IPS-20b (cell line): ENCODE data around the gene LIMS2.

Experiments used
- H3K27ac ChIP-seq: one replicate; pipeline ENCODE4 v1.5.1; 2013; ENCODE audit warnings: low read length
- H3K27me3 ChIP-seq: 2 replicates; pipeline ENCODE4 v1.6.1; 2013; ENCODE audit warnings: mild to moderate bottlenecking, low read length, inconsistent platforms; ENCODE audit not compliant: insufficient read depth
- H3K36me3 ChIP-seq: 2 replicates; pipeline ENCODE4 v1.6.1; 2013; ENCODE audit warnings: low read depth, mild to moderate bottlenecking, inconsistent platforms, low read length, moderate library complexity; ENCODE audit not compliant: insufficient read depth
- H3K4me1 ChIP-seq: 2 replicates; pipeline ENCODE4 v1.6.1; 2013; ENCODE audit warnings: mild to moderate bottlenecking, control low read depth, inconsistent platforms, low read length, moderate library complexity; ENCODE audit not compliant: insufficient read depth
- H3K4me3 ChIP-seq: 2 replicates; pipeline ENCODE4 v1.5.1; 2013; ENCODE audit warnings: mild to moderate bottlenecking, low read length, inconsistent platforms
- H3K9ac ChIP-seq: 2 replicates; pipeline ENCODE4 v1.6.1; 2013; ENCODE audit warnings: low read depth, mild to moderate bottlenecking, inconsistent platforms, low read length, moderate library complexity
- H3K9me3 ChIP-seq: 2 replicates; pipeline ENCODE4 v1.6.1; 2013; ENCODE audit warnings: mild to moderate bottlenecking, low read depth, low read length, inconsistent platforms; ENCODE audit not compliant: insufficient read depth

Gene LIMS2, protein sequence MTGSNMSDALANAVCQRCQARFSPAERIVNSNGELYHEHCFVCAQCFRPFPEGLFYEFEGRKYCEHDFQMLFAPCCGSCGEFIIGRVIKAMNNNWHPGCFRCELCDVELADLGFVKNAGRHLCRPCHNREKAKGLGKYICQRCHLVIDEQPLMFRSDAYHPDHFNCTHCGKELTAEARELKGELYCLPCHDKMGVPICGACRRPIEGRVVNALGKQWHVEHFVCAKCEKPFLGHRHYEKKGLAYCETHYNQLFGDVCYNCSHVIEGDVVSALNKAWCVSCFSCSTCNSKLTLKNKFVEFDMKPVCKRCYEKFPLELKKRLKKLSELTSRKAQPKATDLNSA

DNA sequence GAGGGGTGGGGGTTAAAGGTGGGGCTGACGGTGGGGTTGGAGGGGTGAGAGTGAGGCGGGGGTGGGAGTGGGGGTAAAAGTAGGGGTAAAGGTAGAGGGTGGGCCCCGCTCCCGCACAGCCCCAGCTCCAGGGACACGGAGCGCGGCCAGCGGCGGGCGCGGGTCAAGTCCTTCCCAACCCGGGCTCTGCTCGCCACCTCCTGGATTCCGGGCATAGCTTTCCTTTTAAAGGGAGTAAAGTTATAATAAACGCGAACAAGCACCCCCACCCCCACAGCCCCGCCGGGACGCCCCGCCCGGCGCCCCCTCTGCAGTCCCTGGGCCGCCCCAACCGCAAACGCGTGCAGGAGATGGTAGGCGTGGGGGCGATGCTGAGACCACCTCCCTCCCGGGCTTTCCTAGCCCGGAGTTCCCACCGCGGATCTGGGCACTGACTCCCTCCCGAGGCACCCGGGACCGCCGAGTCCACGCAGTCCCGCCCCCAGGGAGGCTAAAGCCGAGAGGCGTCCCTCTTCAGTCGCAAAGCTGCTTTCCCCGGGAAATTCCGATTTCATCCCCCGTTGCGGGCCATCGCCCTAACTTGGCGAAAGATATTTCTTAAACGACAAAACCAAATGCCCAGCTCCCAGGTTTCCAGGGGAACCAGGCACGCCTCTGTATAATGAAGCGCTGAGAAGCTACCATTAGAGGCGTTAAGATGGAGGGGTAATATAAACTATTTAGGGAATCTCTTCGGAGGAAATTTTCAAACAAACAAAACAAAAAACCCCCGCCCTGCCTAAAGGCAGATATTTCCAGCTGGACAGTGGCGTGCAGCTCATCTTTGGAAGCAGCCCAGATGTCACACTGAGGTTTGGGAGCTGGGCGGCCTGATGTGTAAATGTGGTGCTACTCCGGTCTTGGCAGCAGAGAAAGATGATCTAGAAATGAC lies at the start of gene LIMS2:
TSS of gene LIMS2 (minus strand) at position 200 of the 931 bp plus-strand sequence. CDS start 506 bp downstream, outside the sequence.
- H3K9ac ChIP-seq = peak within 1 kb of the TSS; percentile 63; the same call in 1 of the 2 replicates
- H3K9me3 ChIP-seq = no peaks in the 10 kb centered on the region
- H3K4me3 ChIP-seq = peak within 1 kb of the TSS; percentile 80
- no peak within 1 kb of the TSS for H3K27ac ChIP-seq
- 0 out of 2 replicates have a peak, but pooled peaks cover 4% of the 10 kb centered on the region for H3K4me1 ChIP-seq
- H3K27me3 ChIP-seq = peaks cover 61% of the 10 kb centered on the region
- H3K36me3 ChIP-seq = no peaks in the 10 kb centered on the region

DNA sequence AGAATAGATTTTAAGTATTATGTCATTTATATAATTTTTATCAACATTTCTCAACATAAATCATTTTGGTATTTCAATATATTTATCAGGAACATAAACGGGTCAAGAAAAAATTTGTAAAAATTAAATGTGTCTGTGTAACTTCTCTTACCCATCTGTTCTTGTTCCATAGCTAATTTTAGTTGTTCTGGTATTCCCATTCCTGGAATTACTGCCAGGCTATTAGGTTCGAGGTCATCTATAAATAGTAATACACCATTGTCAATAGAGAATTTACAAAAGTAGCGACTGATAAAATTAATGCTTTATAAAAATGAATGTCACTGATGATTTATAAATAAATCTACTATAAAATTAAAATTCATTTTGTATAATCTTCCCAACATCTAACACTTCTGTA lies 47.5 kb upstream of the LIMS2 start:
- peaks cover 71% of the 10 kb centered on the region for H3K36me3 ChIP-seq
- no peak overlapping the region for H3K4me3 ChIP-seq
- H3K27me3 ChIP-seq = no peaks in the 10 kb centered on the region
- no peaks in the 10 kb centered on the region for H3K4me1 ChIP-seq
- H3K9me3 ChIP-seq = no peaks in the 10 kb centered on the region
- H3K9ac ChIP-seq = no peak overlapping the region
- no peak overlapping the region for H3K27ac ChIP-seq

DNA sequence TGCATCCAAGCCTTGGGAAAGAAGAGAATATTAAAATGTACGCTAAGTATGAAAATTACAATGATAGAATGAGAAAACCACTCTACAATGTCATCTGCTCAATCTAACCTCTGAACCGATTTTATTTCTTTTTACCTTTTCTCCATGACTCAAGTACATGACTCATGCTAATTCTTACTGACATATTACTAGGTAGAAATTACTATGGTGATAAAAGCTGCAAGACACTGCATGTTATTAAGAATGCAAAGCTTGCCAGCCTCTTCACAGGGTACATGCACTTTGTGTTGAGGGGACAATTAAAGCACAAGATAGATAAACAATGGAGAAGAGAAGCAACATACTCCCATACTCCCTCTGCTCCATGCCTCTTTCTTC lies 46.6 kb upstream of the LIMS2 start:
- Histone ChIP-seq H3K27ac (no peak overlapping the region), H3K4me3 (no peak overlapping the region), H3K9ac (no peak overlapping the region), H3K4me1 (no peaks in the 10 kb centered on the region), H3K9me3 (no peaks in the 10 kb centered on the region), H3K36me3 (peaks cover 80% of the 10 kb centered on the region), H3K27me3 (no peaks in the 10 kb centered on the region)

DNA sequence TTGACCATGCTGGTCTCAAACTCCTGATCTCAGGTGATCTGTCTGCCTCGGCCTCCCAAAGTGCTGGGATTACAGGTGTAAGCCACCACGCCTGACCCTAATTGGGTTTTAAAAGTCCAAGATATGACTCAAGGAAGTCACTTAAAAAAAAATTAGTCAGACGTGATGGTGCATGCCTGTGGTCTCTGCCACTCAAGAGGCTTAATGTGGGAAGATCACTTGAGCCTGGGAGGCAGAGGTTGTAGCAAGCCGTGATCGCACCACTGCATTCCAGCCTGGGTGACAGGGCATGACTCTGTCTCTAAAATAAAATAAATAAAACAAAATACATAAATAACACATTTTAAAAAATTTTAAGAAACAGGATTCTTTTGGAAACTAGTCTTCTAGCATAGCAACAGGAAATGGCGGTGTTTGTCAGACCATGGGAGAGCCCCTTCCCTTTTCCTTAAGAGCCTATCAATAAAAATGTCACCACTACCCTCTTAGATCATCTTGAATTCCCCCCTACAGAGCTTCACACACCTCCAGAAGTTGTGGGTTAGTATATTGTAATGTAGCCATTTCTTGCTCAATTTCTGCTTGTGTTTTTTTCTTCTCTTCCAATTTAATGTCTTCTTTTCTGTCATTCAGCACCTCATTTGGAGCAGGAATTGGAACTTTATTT lies 46.1 kb upstream of the LIMS2 start:
- H3K4me3 ChIP-seq = no peak overlapping the region
- no peaks in the 10 kb centered on the region for H3K27me3 ChIP-seq
- H3K27ac ChIP-seq = no peak overlapping the region
- H3K36me3 ChIP-seq = peaks cover 85% of the 10 kb centered on the region
- no peak overlapping the region for H3K9ac ChIP-seq
- no peaks in the 10 kb centered on the region for H3K9me3 ChIP-seq
- H3K4me1 ChIP-seq = no peaks in the 10 kb centered on the region

DNA sequence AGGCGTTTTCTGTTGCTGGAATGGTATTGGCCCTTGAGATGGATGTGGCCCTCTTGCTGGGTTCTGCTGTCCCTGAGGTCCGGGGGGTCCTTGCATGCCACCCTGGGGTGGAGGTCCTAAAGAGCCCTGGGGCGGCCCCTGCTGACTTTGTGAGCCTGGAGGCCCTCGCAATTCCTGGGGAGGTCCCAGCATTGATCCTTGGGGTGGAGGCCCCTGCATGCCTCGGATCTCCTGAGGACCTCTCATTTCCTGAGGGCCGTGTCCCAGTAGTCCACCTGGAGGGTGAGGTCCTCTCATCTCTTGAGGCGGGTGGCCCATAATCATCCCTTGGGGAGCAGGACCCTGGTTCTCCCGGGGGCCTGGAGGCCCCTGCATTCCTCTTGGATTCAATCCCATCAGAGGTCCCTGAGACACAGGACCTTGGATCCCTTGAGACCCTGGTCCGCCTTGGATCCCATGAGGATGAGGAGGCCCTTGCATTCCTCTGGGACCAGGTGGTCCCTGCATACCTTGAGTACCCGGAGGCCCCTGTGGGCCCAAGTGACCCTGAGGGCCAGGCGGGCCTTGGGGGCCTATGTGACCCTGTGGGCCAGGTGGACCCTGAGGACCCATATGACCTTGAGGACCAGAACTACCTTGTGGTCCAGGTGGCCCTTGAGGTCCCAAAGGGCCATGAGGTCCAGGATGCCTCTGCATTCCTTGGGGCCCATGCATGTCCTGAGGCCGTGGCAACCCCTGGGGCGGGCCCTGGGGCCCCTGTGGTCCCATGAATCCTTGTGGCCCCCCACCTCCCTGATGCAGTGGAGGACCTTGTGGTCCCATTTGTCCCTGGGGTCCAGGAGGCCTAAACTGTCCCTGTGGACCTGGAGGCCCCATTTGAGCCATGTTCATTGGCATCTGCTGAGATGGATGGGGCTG lies 44.2 kb upstream of the LIMS2 start:
- Histone ChIP-seq H3K27me3 (no peaks in the 10 kb centered on the region), H3K36me3 (peaks cover 92% of the 10 kb centered on the region), H3K4me1 (no peaks in the 10 kb centered on the region; the same call in 1 of the 2 replicates), H3K27ac (no peak overlapping the region), H3K9ac (no peak overlapping the region), H3K9me3 (no peaks in the 10 kb centered on the region), H3K4me3 (no peak overlapping the region)

DNA sequence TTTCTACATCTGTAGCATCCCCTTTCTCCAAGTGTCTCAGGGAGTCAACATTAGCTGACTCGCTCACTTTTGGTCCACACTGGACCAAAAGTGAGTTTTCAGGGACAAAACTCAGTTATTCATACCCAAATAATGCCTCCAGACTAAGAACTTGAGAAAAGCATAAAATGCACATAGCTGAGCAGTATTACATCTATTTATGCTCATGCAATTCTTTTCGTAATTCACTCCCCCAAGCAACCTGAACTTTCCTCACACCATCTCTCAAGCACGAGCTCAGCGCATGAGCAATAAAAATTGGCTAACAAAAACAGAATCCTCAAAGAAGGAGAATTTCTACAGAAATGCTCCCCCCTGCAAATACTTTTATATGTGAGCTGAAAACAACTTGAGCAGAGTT lies 42.9 kb upstream of the LIMS2 start:
- Histone ChIP-seq H3K27me3 (no peaks in the 10 kb centered on the region), H3K4me1 (no peaks in the 10 kb centered on the region; the same call in 1 of the 2 replicates), H3K36me3 (peaks cover 96% of the 10 kb centered on the region)

DNA sequence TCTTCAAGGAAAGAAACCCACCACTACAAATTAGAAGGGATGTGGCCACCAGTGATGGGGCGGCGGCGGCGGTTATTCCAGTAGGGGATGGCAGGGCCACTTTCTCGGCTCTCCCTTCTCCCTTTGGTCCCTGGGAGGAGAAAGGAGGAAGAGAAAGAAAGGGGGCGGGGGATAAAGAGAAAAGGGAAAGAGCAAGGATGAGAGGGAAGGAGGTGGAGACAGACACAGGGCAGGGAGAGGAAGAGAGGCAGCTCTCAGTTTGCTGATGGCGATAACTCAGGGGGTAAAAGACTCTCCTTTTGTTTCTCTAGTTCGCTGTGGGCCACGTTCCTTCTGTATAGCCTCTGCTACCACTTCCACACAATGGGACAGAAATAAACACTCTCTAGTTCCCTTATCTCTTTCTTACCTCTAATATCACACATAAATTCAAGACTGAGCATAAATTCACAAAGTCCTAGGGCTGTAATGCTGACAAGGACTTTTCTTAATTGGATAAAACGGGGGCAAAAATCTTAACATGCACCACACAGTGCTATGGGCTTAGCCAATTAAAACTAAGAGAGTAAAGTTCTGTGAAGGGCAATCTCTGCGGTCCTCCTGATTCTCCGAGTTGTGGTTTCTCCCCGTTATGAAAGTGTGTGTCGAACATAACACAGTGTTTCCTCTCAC lies 40.6 kb upstream of the LIMS2 start:
- Histone ChIP-seq H3K27me3 (no peaks in the 10 kb centered on the region), H3K27ac (no peak overlapping the region), H3K36me3 (peaks cover 84% of the 10 kb centered on the region), H3K4me1 (no peaks in the 10 kb centered on the region; the same call in 1 of the 2 replicates), H3K9ac (no peak overlapping the region), H3K4me3 (no peak overlapping the region), H3K9me3 (no peaks in the 10 kb centered on the region)

More for the DNA sequence above, 42.9 kb upstream of the LIMS2 start:
- no peak overlapping the region for H3K9ac ChIP-seq
- H3K9me3 ChIP-seq = no peaks in the 10 kb centered on the region
- H3K4me3 ChIP-seq = no peak overlapping the region
- H3K27ac ChIP-seq = no peak overlapping the region

DNA sequence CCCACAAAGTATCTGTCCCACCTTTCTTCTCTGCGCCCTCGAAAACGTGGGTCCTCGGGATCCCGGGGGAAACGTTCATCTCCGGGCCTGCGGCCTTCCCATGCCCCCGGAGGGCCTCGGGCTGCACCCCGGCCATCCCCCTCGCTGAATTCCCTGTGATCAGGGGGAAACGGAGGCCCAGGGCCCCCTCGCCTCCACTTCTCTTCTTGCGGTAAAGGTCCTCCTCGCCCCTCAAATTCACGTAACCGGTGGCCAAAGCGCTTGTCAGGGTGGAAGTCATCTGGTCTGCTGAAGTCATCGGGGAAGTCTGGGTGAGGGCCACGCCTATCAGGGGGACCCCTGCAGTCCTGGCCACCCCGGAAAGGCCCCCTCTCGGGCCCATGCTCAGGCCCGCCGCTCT lies 38.2 kb upstream of the LIMS2 start:
- Histone ChIP-seq H3K9ac (no peak overlapping the region), H3K4me3 (no peak overlapping the region), H3K4me1 (no peaks in the 10 kb centered on the region; the same call in 1 of the 2 replicates), H3K36me3 (peaks cover 84% of the 10 kb centered on the region), H3K27me3 (no peaks in the 10 kb centered on the region), H3K9me3 (no peaks in the 10 kb centered on the region), H3K27ac (no peak overlapping the region)

DNA sequence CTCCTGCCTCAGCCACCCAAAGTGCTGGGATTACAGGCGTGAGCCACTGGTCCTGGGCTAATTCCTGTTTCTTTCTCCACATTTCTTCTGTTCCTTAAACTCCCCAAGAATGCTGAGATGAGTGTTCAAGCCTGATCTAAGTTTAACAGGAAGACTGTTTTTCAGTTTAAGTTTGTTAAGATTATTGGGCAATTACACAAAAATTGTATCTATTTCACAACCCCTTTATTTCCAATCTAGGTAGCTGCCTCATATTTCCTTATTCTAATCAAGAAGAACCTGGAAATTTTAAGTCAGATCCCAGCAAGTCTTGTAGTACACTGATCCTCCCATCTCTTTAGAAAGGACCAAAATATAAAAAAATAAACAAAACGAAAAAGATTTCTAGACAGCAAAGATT lies 37.7 kb upstream of the LIMS2 start:
- Histone ChIP-seq H3K27me3 (no peaks in the 10 kb centered on the region), H3K27ac (no peak overlapping the region), H3K9me3 (no peaks in the 10 kb centered on the region), H3K4me1 (no peaks in the 10 kb centered on the region; the same call in 1 of the 2 replicates), H3K4me3 (no peak overlapping the region), H3K36me3 (peaks cover 84% of the 10 kb centered on the region), H3K9ac (no peak overlapping the region)

DNA sequence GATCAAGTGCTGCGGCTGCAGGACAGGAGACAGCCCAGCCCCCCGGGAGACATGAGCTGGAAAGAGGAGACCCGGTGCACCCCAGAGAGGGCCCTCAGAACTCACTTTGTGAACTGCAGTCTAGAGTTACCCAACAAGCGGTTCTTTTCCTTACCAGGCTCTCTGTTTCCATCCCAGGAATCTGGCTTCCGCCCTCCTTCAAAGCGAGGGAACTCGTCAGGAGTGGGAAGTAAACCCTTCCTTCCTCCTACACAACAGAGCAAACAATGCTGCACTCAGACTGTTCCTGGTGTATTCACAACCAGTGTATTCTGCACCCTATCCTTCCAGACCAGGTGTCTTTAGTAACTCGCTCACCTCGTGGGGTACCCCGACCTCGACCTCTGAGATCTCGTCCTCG lies 34.0 kb upstream of the LIMS2 start:
- no peak overlapping the region for H3K4me3 ChIP-seq
- H3K36me3 ChIP-seq = peaks cover 87% of the 10 kb centered on the region
- H3K27ac ChIP-seq = no peak overlapping the region

More for the DNA sequence above, 34.0 kb upstream of the LIMS2 start:
- H3K27me3 ChIP-seq = no peaks in the 10 kb centered on the region
- H3K9me3 ChIP-seq = no peaks in the 10 kb centered on the region
- no peak overlapping the region for H3K9ac ChIP-seq
- no peaks in the 10 kb centered on the region for H3K4me1 ChIP-seq
